Osteoblast (primary cell): Measurements from ENCODE around the gene NEDD4L. TPM values are rescaled to one million over a fixed set of nuclear protein-coding genes. Genes with fewer than 3 reads are reported as not detected.

Source experiments
- DNase-seq: peaks from one replicate; pipeline ENCODE4 v3.0.0; 2011; ENCODE audit warnings: low spot score, mixed read lengths; ENCODE audit not compliant: insufficient read length; ENCODE audit errors: missing footprints
- H2AFZ ChIP-seq: 2 replicates; pipeline ENCODE4 v1.6.0; 2011; ENCODE audit warnings: mild to moderate bottlenecking, low read length
- H3K27ac ChIP-seq: 2 replicates; pipeline ENCODE4 v1.5.1; 2011; ENCODE audit warnings: mild to moderate bottlenecking, low read depth, low read length, moderate library complexity
- H3K27me3 ChIP-seq: 2 replicates; pipeline ENCODE4 v1.6.0; 2012; ENCODE audit warnings: mild to moderate bottlenecking, control low read depth, inconsistent platforms, low read length, moderate library complexity; ENCODE audit not compliant: insufficient read depth
- H3K36me3 ChIP-seq: 2 replicates; pipeline ENCODE4 v1.5.1; 2011; ENCODE audit warnings: mild to moderate bottlenecking, low read length, control low read depth, moderate library complexity; ENCODE audit not compliant: insufficient read depth
- H3K4me1 ChIP-seq: 2 replicates; pipeline ENCODE4 v1.5.1; 2011; ENCODE audit warnings: mild to moderate bottlenecking, low read length, control low read depth, moderate library complexity; ENCODE audit not compliant: insufficient read depth
- H3K4me2 ChIP-seq: 2 replicates; pipeline ENCODE4 v1.6.0; 2011; ENCODE audit warnings: mild to moderate bottlenecking, low read length; ENCODE audit not compliant: insufficient read depth
- H3K4me3 ChIP-seq: fragments of 200-600 bp; sonication (generic); 3 replicates; pipeline ENCODE4 v1.5.1; 2012; ENCODE audit warnings: mild to moderate bottlenecking, low read length, inconsistent platforms; ENCODE audit not compliant: insufficient read depth
- H3K79me2 ChIP-seq: 2 replicates; pipeline ENCODE4 v1.6.0; 2012; ENCODE audit warnings: mild to moderate bottlenecking, low read length, control low read depth, inconsistent platforms; ENCODE audit not compliant: insufficient read depth
- H3K9me3 ChIP-seq: 2 replicates; pipeline ENCODE4 v1.5.1; 2011; ENCODE audit warnings: low read depth, low read length, control low read depth
- H4K20me1 ChIP-seq: 2 replicates; pipeline ENCODE4 v1.6.0; 2012; ENCODE audit warnings: mild to moderate bottlenecking, low read length, control low read depth; ENCODE audit not compliant: insufficient read depth
- total RNA-seq: library from RNA; depleted of rRNA; stranded (reverse); fragments of >200 nt; gene quantifications from 2 replicates; pipeline ENCODE4 v1.2.3, GENCODE V29; 2012
- TF ChIP-seq, protein P1 (sequence below): IDR thresholded peaks from 2 replicates; pipeline ENCODE4 v1.5.1; 2011; ENCODE audit warnings: mild to moderate bottlenecking, low read depth, low read length, moderate library complexity; ENCODE audit errors: extremely low read depth

NEDD4L gene
- total RNA-seq, 1 donor = 30.0 TPM

DNA sequence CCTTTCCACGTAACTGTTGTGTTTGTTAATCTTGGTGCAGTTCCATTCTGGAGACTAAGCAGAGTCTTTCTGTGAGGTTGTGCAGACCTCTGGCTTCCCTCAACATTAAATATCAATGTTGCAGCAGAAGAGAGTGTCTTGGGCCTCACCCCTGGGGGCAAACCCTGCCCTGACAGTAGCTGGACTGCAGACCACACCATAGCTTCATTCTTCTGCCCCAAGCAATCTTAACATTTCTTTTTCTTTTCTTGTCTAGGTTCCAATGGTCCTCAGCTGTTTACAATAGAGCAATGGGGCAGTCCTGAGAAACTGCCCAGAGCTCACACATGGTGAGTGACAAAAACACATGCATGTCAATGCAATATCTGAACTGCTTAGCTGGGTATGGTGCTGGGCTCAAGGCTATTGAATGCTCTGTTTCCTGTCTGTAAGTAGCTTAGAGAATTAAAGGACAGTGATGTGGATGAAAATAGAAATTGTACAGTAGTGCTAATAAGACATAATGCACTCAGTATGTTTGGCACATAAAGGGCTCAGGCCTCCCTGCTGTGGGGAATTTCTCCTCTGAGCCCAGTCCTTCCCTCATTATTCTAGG lies 347.3 kb downstream of the NEDD4L start:
- Histone ChIP-seq H3K4me3 (no peak overlapping the region), H2AFZ (no peak overlapping the region), H3K4me1 (peaks cover 30% of the 10 kb centered on the region), H3K27ac (no peak overlapping the region), H3K27me3 (no peaks in the 10 kb centered on the region), H3K36me3 (no peaks in the 10 kb centered on the region), H3K79me2 (no peaks in the 10 kb centered on the region), H3K4me2 (no peak overlapping the region), H3K9me3 (no peaks in the 10 kb centered on the region), H4K20me1 (no peaks in the 10 kb centered on the region)
- no peak for DNase-seq
- TF ChIP-seq, protein P1, sequence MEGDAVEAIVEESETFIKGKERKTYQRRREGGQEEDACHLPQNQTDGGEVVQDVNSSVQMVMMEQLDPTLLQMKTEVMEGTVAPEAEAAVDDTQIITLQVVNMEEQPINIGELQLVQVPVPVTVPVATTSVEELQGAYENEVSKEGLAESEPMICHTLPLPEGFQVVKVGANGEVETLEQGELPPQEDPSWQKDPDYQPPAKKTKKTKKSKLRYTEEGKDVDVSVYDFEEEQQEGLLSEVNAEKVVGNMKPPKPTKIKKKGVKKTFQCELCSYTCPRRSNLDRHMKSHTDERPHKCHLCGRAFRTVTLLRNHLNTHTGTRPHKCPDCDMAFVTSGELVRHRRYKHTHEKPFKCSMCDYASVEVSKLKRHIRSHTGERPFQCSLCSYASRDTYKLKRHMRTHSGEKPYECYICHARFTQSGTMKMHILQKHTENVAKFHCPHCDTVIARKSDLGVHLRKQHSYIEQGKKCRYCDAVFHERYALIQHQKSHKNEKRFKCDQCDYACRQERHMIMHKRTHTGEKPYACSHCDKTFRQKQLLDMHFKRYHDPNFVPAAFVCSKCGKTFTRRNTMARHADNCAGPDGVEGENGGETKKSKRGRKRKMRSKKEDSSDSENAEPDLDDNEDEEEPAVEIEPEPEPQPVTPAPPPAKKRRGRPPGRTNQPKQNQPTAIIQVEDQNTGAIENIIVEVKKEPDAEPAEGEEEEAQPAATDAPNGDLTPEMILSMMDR = no peak

DNA sequence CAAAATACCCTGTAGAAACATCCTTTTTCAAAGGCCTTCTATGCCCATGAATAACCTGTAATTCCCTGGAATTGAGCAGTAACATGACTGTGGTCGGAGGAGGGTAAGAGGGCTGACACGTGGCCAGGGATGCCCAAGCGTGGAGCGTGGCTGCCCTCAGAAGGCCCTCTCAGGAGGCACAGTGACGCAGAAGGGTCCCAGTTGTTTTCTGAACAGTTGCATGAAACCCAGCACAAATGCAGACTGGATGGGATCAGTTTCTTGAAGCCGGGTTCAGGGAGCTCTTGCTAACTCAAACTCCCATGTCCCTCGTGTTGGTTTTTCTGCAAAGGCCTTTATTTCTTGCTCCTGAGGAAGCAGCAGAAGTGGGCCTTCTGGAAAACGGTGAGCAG lies 347.9 kb downstream of the NEDD4L start:
- no peaks in the 10 kb centered on the region for H3K9me3 ChIP-seq
- no peak for DNase-seq
- H2AFZ ChIP-seq = no peak overlapping the region
- H3K27me3 ChIP-seq = no peaks in the 10 kb centered on the region
- no peak overlapping the region for H3K4me3 ChIP-seq
- peak overlapping the region; percentile 53 for H3K27ac ChIP-seq
- H4K20me1 ChIP-seq = no peaks in the 10 kb centered on the region
- H3K4me1 ChIP-seq = peaks cover 30% of the 10 kb centered on the region
- TF ChIP-seq, protein P1 = no peak
- no peaks in the 10 kb centered on the region for H3K36me3 ChIP-seq
- H3K4me2 ChIP-seq = no peak overlapping the region
- no peaks in the 10 kb centered on the region for H3K79me2 ChIP-seq

DNA sequence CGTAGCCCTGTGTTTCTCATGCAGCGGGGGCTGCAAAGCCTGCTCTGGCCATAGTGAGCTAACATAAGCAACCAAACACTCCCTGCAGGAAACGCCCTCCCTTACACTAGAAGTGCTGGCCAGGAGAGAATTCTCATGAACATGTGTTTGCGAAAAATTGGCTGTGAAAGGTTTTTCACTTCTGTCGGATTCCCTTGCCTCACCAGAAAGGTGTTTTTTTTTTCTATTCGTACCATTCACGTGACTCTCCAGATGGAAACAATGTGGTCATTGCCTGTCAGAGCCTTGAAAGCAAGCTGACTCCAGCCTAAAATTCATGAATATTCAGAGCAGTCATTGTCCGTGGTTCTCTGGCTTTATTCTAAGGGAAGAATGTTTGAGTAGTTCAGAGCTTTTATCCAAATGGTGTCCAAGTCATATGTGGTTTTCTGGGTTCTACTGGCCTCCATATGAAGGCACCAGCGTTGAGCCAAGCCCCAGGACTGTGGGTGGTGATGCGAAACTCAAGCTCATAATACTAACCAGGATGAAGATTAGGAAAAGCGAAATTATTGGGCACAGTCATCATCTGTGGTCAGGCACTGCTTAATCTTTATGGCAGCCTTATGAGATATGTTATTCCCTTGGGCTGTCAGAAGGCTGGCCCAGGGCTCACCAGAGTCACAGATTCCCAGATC lies 348.4 kb downstream of the NEDD4L start:
- peak; percentile 77 for DNase-seq

DNA sequence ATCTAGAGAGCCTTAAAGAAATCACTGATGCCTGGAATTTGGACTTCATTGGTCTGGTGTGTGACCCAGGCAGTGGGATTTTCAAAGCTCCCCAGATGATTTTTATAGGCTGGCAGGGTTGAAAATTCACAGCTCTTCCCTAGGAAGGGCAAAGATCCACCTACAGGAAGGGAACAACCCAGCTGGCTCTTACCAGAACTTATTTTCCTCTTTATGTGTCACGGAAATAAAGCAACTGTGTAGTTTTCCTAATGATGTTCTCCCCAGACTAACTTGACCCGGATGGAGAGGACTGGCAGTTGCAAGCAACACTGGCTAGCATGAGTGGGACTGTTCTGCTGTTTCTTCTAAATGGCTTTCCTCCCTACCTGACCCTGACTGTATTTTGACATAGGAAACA lies 349.3 kb downstream of the NEDD4L start:
- peak overlapping the region; percentile 53 for H3K27ac ChIP-seq
- TF ChIP-seq, protein P1 = no peak
- H4K20me1 ChIP-seq = no peaks in the 10 kb centered on the region
- DNase-seq = no peak
- H3K9me3 ChIP-seq = no peaks in the 10 kb centered on the region
- H3K36me3 ChIP-seq = no peaks in the 10 kb centered on the region
- no peak overlapping the region for H2AFZ ChIP-seq
- H3K4me1 ChIP-seq = peaks cover 30% of the 10 kb centered on the region
- no peaks in the 10 kb centered on the region for H3K79me2 ChIP-seq
- no peak overlapping the region for H3K4me2 ChIP-seq
- H3K27me3 ChIP-seq = no peaks in the 10 kb centered on the region
- no peak overlapping the region for H3K4me3 ChIP-seq

More for the DNA sequence above, 348.4 kb downstream of the NEDD4L start:
- Histone ChIP-seq H3K4me2 (no peak overlapping the region), H3K79me2 (no peaks in the 10 kb centered on the region), H3K9me3 (no peaks in the 10 kb centered on the region), H3K4me3 (no peak overlapping the region), H3K27me3 (no peaks in the 10 kb centered on the region), H4K20me1 (no peaks in the 10 kb centered on the region), H3K27ac (peak overlapping the region; percentile 53), H2AFZ (no peak overlapping the region), H3K4me1 (peaks cover 30% of the 10 kb centered on the region), H3K36me3 (no peaks in the 10 kb centered on the region)
- TF ChIP-seq, protein P1 = no peak
